A549 (cell line): Measurements from ENCODE around the gene PEX26. TPM values are rescaled to one million over a fixed set of nuclear protein-coding genes. Genes with fewer than 3 reads are reported as not detected.

Experiments
- ATAC-seq, 2 experiments: fragments of 200-7000 bp in 1 of 2; fragments of >200 bp in 1 of 2; cut with Nextera tagmentation in 1 of 2; cut with Tn5 transposase in 1 of 2; 3 replicates each; pipeline versions ENCODE4 v1.8.0 to v1.9.1; 2018 to 2020; ENCODE audit warnings: mild to moderate bottlenecking in 1 of 2, moderate library complexity in 1 of 2
- CTCF ChIA-PET: fragments of 300-600 bp; sonication (Branson Sonifier 250); formaldehyde crosslinking; extraction: SDS; loops from one replicate; lab custom pipeline; 2021; ENCODE audit warnings: antibody characterized with exemption, inconsistent platforms; lab: Yijun Ruan, JAX
- POLR2A ChIA-PET: fragments of 350-600 bp; formaldehyde crosslinking; extraction: SDS; loops from one replicate; lab custom pipeline; 2021; ENCODE audit warnings: antibody characterized with exemption, inconsistent platforms; lab: Yijun Ruan, JAX
- DNase-seq, 2 experiments: peaks; one replicate each; pipeline versions ENCODE4 v3.0.0 to v3.0.0-alpha.2; 2011 to 2016; ENCODE audit warnings: low read depth in 1 of 2, low spot score in 1 of 2
- FAIRE-seq: peaks from 2 replicates; lab custom pipeline; 2011; peaks lifted over from hg19 to GRCh38; lab: Jason Lieb, UNC
- H3K27ac ChIP-seq, 2 experiments: fragments of >200 bp; sonication (Bioruptor Twin); formaldehyde crosslinking; 3 replicates each; pipeline ENCODE4 v1.5.1; 2016 to 2017
- H3K4me1 ChIP-seq: fragments of >200 bp; sonication (Bioruptor Twin); formaldehyde crosslinking; 3 replicates; pipeline ENCODE4 v1.6.1; 2016
- H3K4me2 ChIP-seq: fragments of >200 bp; sonication (Bioruptor Twin); formaldehyde crosslinking; 3 replicates; pipeline ENCODE4 v1.6.1; 2016
- H3K4me3 ChIP-seq: fragments of >200 bp; sonication (Bioruptor Twin); formaldehyde crosslinking; 3 replicates; pipeline ENCODE4 v1.5.1; 2016
- H3K9me3 ChIP-seq: fragments of >200 bp; sonication (Bioruptor Twin); formaldehyde crosslinking; 3 replicates; pipeline ENCODE4 v1.6.1; 2016
- BCL3 ChIP-seq: fragments of >200 bp; sonication (Bioruptor Twin); formaldehyde crosslinking; IDR thresholded peaks from 3 replicates; pipeline ENCODE4 v1.6.1; 2016
- CBX8 ChIP-seq: fragments of 200-600 bp; sonication (generic); IDR thresholded peaks from 2 replicates; pipeline ENCODE4 v1.6.1; 2016
- CHD2 ChIP-seq: fragments of 150-350 bp; IDR thresholded peaks from 2 replicates; pipeline ENCODE4 v1.6.1; 2014; ENCODE audit warnings: low read length; ENCODE audit not compliant: partially characterized antibody
- CTCF ChIP-seq: fragments of >200 bp; sonication (Bioruptor Twin); formaldehyde crosslinking; IDR thresholded peaks from 3 replicates; pipeline ENCODE4 v1.5.1; 2016
- EHF ChIP-seq: fragments of 250-450 bp; sonication (Bioruptor Pico); IDR thresholded peaks from 2 replicates; pipeline ENCODE4 v1.5.0; 2020; ENCODE audit warnings: mild to moderate bottlenecking
- EHMT2 ChIP-seq: fragments of 200-600 bp; sonication (generic); IDR thresholded peaks from 2 replicates; pipeline ENCODE4 v1.6.1; 2016; ENCODE audit warnings: antibody characterized with exemption, low read depth, mild to moderate bottlenecking, moderate library complexity
- EP300 ChIP-seq, 2 experiments: fragments of >200 bp; sonication (Bioruptor Twin); formaldehyde crosslinking; IDR thresholded peaks; 2 replicates in 1 of 2; 3 replicates in 1 of 2; pipeline ENCODE4 v1.6.1; 2016 to 2017
- FOSL2 ChIP-seq, 2 experiments: fragments of 450-650 bp in 1 of 2; fragments of >200 bp in 1 of 2; sonication (Bioruptor Twin) in 1 of 2; formaldehyde crosslinking; IDR thresholded peaks; 2 replicates each; pipeline versions ENCODE4 v1.5.0 to v1.6.1; 2016 to 2020; ENCODE audit warnings: mild to moderate bottlenecking in 1 of 2, moderate library complexity in 1 of 2
- FOXS1 ChIP-seq: fragments of 250-450 bp; sonication (Bioruptor Pico); IDR thresholded peaks from 2 replicates; pipeline ENCODE4 v1.5.0; 2020; ENCODE audit warnings: mild to moderate bottlenecking, moderate library complexity
- GATA3 ChIP-seq: IDR thresholded peaks from 2 replicates; pipeline ENCODE4 v1.6.1; 2012; ENCODE audit warnings: borderline replicate concordance
- HDAC2 ChIP-seq: fragments of 200-600 bp; sonication (generic); IDR thresholded peaks from 2 replicates; pipeline ENCODE4 v1.6.1; 2016
- HEYL ChIP-seq: fragments of 250-450 bp; sonication (Bioruptor Pico); IDR thresholded peaks from 2 replicates; pipeline ENCODE4 v1.8.0; 2021; ENCODE audit warnings: mild to moderate bottlenecking, moderate library complexity
- HOXA7 ChIP-seq: fragments of 250-450 bp; sonication (Bioruptor Pico); IDR thresholded peaks from 2 replicates; pipeline ENCODE4 v1.5.0; 2020; ENCODE audit warnings: mild to moderate bottlenecking, moderate library complexity
- KDM5A ChIP-seq: fragments of 200-600 bp; sonication (generic); IDR thresholded peaks from 2 replicates; pipeline ENCODE4 v1.6.1; 2016; ENCODE audit warnings: antibody characterized with exemption, mild to moderate bottlenecking
- MAFK ChIP-seq: fragments of 450-650 bp; IDR thresholded peaks from 2 replicates; pipeline ENCODE4 v1.6.1; 2014; ENCODE audit not compliant: partially characterized antibody
- MAX ChIP-seq: IDR thresholded peaks from 2 replicates; pipeline ENCODE4 v1.6.1; 2012
- MAZ ChIP-seq: fragments of 150-350 bp; IDR thresholded peaks from 2 replicates; pipeline ENCODE4 v1.6.1; 2014; ENCODE audit warnings: antibody characterized with exemption, low read depth, low read length, borderline replicate concordance
- NPAS2 ChIP-seq: fragments of 250-450 bp; sonication (Bioruptor Pico); IDR thresholded peaks from 2 replicates; pipeline ENCODE4 v1.8.0; 2022; ENCODE audit warnings: mild to moderate bottlenecking, moderate library complexity, borderline replicate concordance
- POLR2A ChIP-seq: IDR thresholded peaks from 2 replicates; pipeline ENCODE4 v1.6.1; 2012; ENCODE audit warnings: mild to moderate bottlenecking, low read length
- RFX5 ChIP-seq: fragments of 450-650 bp; IDR thresholded peaks from 2 replicates; pipeline ENCODE4 v1.7.1; 2014; ENCODE audit warnings: antibody characterized with exemption, mild to moderate bottlenecking, moderate library complexity
- SMC3 ChIP-seq: fragments of >200 bp; sonication (Bioruptor Twin); formaldehyde crosslinking; IDR thresholded peaks from 3 replicates; pipeline ENCODE4 v1.6.1; 2018; ENCODE audit warnings: inconsistent platforms
- SREBF2 ChIP-seq: fragments of 450-650 bp; IDR thresholded peaks from 2 replicates; pipeline ENCODE4 v1.6.1; 2014; ENCODE audit warnings: mild to moderate bottlenecking, moderate library complexity
- USF2 ChIP-seq: fragments of 450-650 bp; IDR thresholded peaks from 2 replicates; pipeline ENCODE4 v1.6.1; 2014; ENCODE audit warnings: antibody characterized with exemption
- ZFP36 ChIP-seq: fragments of 450-650 bp; IDR thresholded peaks from 2 replicates; pipeline ENCODE4 v1.6.1; 2014; ENCODE audit warnings: borderline replicate concordance; ENCODE audit not compliant: partially characterized antibody
- ZNF302 ChIP-seq: fragments of 250-450 bp; sonication (Bioruptor Pico); IDR thresholded peaks from 2 replicates; pipeline ENCODE4 v1.9.0; 2021; ENCODE audit warnings: inconsistent platforms, mild to moderate bottlenecking, moderate library complexity
- ZSCAN20 ChIP-seq: fragments of 250-450 bp; sonication (Bioruptor Pico); IDR thresholded peaks from 2 replicates; pipeline ENCODE4 v1.8.0; 2022; ENCODE audit warnings: mild to moderate bottlenecking, moderate library complexity
- WGBS: methylation state at CpG from one replicate; pipeline ENCODE4 v1.1.6; 2017; ENCODE audit errors: missing lambda C conversion rate; 5-methylcytosine and 5-hydroxymethylcytosine counted together
- polyA plus RNA-seq, 4 experiments: library from polyadenylated mRNA; depleted of rRNA in 3 of 4; stranded (reverse); fragments of >200 nt; fragmentation: RNase III in 1 of 4; extraction: RNeasy Plus Mini Kit Qiagen cat#74134 plus additional on column Dnase treatment in 1 of 4; gene quantifications; 2 replicates in 3 of 4; 3 replicates in 1 of 4; pipeline ENCODE4 v1.2.3, GENCODE V29; 2011 to 2017

The PEX26 gene
- polyA plus RNA-seq, 2 of the 4 experiments (the other 2 are of a cell fraction), result 11.8 to 12.4 TPM

GRCh38 chr22:18147791-18148190 is 70.0 kb downstream of the PEX26 start (continued):
- TF ChIP-seq CTCF (no peak), KDM5A (no peak), HOXA7 (CRISPR knock-in tag) (no peak), FOXS1 (CRISPR knock-in tag) (no peak), ZSCAN20 (CRISPR knock-in tag) (no peak), CBX8 (no peak)

- Histone ChIP-seq H3K4me2 (peak overlapping the region; percentile 73), H3K27ac (peak overlapping the region in 1 of 2 experiments; percentile 87; a peak in 1 of 6 replicates), H3K4me1 (no peaks in the 10 kb centered on the region), H3K4me3 (no peak overlapping the region), H3K9me3 (no peaks in the 10 kb centered on the region)
- ATAC-seq (no peak), DNase-seq (no peak), FAIRE-seq (no peak)
- 94% methylated on average over 17 of the region's 17 CpGs for WGBS
- TF ChIP-seq EP300 (IDR thresholded peaks at IDR 0.05) (no peak), MAFK (peak; percentile 70)
- CTCF ChIA-PET, result interaction anchor here (1.4 kb wide), 1 partner anchor 9 kb away, joined by 3 read pairs; no protein-coding TSS in a partner anchor
- POLR2A ChIA-PET, result no interaction called here
Measured at GRCh38 chr22:18148293-18148965, 70.6 kb downstream of the PEX26 start.

GRCh38 chr22:18152519-18152918 is 74.7 kb downstream of the PEX26 start:
- no peak overlapping the region for H3K4me2 ChIP-seq
- 91% methylated on average over 8 of the region's 8 CpGs for WGBS
- H3K4me1 ChIP-seq, result no peaks in the 10 kb centered on the region
- H3K27ac ChIP-seq, result no peak overlapping the region
- H3K9me3 ChIP-seq, result no peaks in the 10 kb centered on the region
- CTCF ChIA-PET, result no interaction called here
- no peak for ATAC-seq
- TF ChIP-seq FOSL2 (IDR thresholded peaks at IDR 0.05) (no peak), FOSL2 (CRISPR knock-in tag; IDR thresholded peaks at IDR 0.05) (no peak), EHMT2 (no peak), ZNF302 (CRISPR knock-in tag) (no peak), HOXA7 (CRISPR knock-in tag) (no peak), HEYL (CRISPR knock-in tag) (no peak), MAZ (no peak), SREBF2 (no peak), SMC3 (no peak), GATA3 (no peak), NPAS2 (CRISPR knock-in tag) (no peak), EHF (CRISPR knock-in tag) (no peak), ZFP36 (no peak), HDAC2 (no peak), USF2 (no peak), POLR2A (no peak), MAX (no peak), CHD2 (no peak), RFX5 (no peak), BCL3 (no peak)
- no peak overlapping the region for H3K4me3 ChIP-seq
- DNase-seq, result no peak
- no peak for FAIRE-seq
- POLR2A ChIA-PET, result no interaction called here
